Endothelial cell of umbilical vein (primary cell): ENCODE measurements around the gene MSL1. TPM values are rescaled to one million over a fixed set of nuclear protein-coding genes. Genes with fewer than 3 reads are reported as not detected.

Experiments
- BruUV-seq: library from RNA; stranded (reverse); fragments of 400-500 nt; replicated peaks from 2 replicates; lab custom pipeline; 2021; lab: Mats Ljungman, UMichigan
- CTCF ChIA-PET: fragments of 300-600, 350-600 bp; sonication (Branson Sonifier 250); formaldehyde crosslinking; loops from one replicate; lab custom pipeline; 2021; ENCODE audit warnings: antibody characterized with exemption, inconsistent platforms; lab: Charles Lee
- POLR2A ChIA-PET: fragments of 300-600, 350-600 bp; sonication (Branson Sonifier 250); formaldehyde crosslinking; loops from one replicate; lab custom pipeline; 2021; ENCODE audit warnings: antibody characterized with exemption, inconsistent platforms; lab: Charles Lee
- DNase-seq: peaks from one replicate; pipeline ENCODE4 v3.0.0-alpha.2; 2011; ENCODE audit warnings: low read depth, low spot score
- FAIRE-seq: peaks from 2 replicates; lab custom pipeline; 2011; peaks lifted over from hg19 to GRCh38; lab: Jason Lieb, UNC
- H2AFZ ChIP-seq: 2 replicates; pipeline ENCODE4 v1.6.0; 2012; ENCODE audit warnings: low read depth, low read length, control low read depth, inconsistent platforms
- H3K27ac ChIP-seq: 2 replicates; pipeline ENCODE4 v1.5.1; 2011; ENCODE audit warnings: low read depth, mild to moderate bottlenecking, control low read depth, low read length, moderate library complexity; ENCODE audit not compliant: insufficient read depth
- H3K27me3 ChIP-seq, 2 experiments: 2 replicates each; pipeline versions ENCODE4 v1.6.0 to v1.6.1; 2011; ENCODE audit warnings: low read length in 2 of 2, mixed read lengths in 1 of 2; ENCODE audit not compliant: control insufficient read depth in 2 of 2, insufficient read depth in 2 of 2
- H3K36me3 ChIP-seq, 2 experiments: 2 replicates in 1 of 2; 3 replicates in 1 of 2; pipeline ENCODE4 v1.5.1; 2011; ENCODE audit warnings: low read length in 2 of 2, mild to moderate bottlenecking in 1 of 2, moderate library complexity in 1 of 2; ENCODE audit not compliant: control insufficient read depth in 2 of 2, insufficient read depth in 2 of 2; ENCODE audit errors: extremely low read depth in 1 of 2
- H3K4me1 ChIP-seq: 3 replicates; pipeline ENCODE4 v1.5.1; 2011; ENCODE audit warnings: mild to moderate bottlenecking, low read length; ENCODE audit not compliant: control insufficient read depth, insufficient read depth; ENCODE audit errors: extremely low read depth
- H3K4me2 ChIP-seq: 2 replicates; pipeline ENCODE4 v1.6.1; 2011; ENCODE audit warnings: low read length, control low read depth, mixed read lengths; ENCODE audit not compliant: insufficient read depth
- H3K4me3 ChIP-seq, 3 experiments: fragments of 200-600 bp in 1 of 3; sonication (generic), shearing (Covaris generic) in 1 of 3; replicated peaks in 1 of 3; 2 replicates each; pipeline ENCODE4 v1.5.1; 2011 to 2016; ENCODE audit warnings: control low read depth in 3 of 3, low read length in 3 of 3, mild to moderate bottlenecking in 2 of 3, inconsistent platforms in 1 of 3, low read depth in 1 of 3, moderate library complexity in 1 of 3; ENCODE audit not compliant: insufficient read depth in 1 of 3
- H3K79me2 ChIP-seq: 2 replicates; pipeline ENCODE4 v1.6.0; 2012; ENCODE audit warnings: low read length, inconsistent platforms; ENCODE audit not compliant: control insufficient read depth, insufficient read depth
- H3K9ac ChIP-seq: replicated peaks from 2 replicates; pipeline ENCODE3; 2011; ENCODE audit warnings: low read length, control low read depth; ENCODE audit not compliant: insufficient read depth; ENCODE audit errors: extremely low read depth
- H3K9me1 ChIP-seq: replicated peaks from 3 replicates; pipeline ENCODE4 v1.6.0; 2011; ENCODE audit warnings: mild to moderate bottlenecking, low read length; ENCODE audit not compliant: control insufficient read depth, insufficient read depth; ENCODE audit errors: extremely low read depth
- H3K9me3 ChIP-seq: replicated peaks from 2 replicates; pipeline ENCODE4 v1.5.1; 2012; ENCODE audit warnings: low read length, inconsistent platforms; ENCODE audit not compliant: control insufficient read depth, insufficient read depth
- H4K20me1 ChIP-seq: replicated peaks from 2 replicates; pipeline ENCODE3; 2011; ENCODE audit warnings: mild to moderate bottlenecking, low read length; ENCODE audit not compliant: control insufficient read depth, insufficient read depth; ENCODE audit errors: extremely low read depth
- EZH2 ChIP-seq: IDR thresholded peaks from 2 replicates; pipeline ENCODE4 v1.6.1; 2012; ENCODE audit warnings: borderline replicate concordance, low read depth, mild to moderate bottlenecking, moderate library complexity, low read length, inconsistent platforms; ENCODE audit not compliant: severe bottlenecking
- GATA2 ChIP-seq: IDR thresholded peaks from 2 replicates; pipeline ENCODE4 v1.7.0; 2011; ENCODE audit warnings: low read depth, mild to moderate bottlenecking, moderate library complexity, mixed read lengths, low read length; ENCODE audit not compliant: insufficient read length, insufficient read depth
- JUN ChIP-seq: IDR thresholded peaks from 2 replicates; pipeline ENCODE4 v1.6.1; 2011; ENCODE audit warnings: borderline replicate concordance, low read depth; ENCODE audit not compliant: insufficient read length, insufficient read depth
- MAX ChIP-seq: IDR thresholded peaks from 2 replicates; pipeline ENCODE4 v1.6.1; 2011; ENCODE audit not compliant: insufficient read depth, insufficient read length
- MYC ChIP-seq: IDR thresholded peaks from one replicate; pipeline ENCODE4 v1.6.1; 2011; ENCODE audit warnings: mild to moderate bottlenecking, low read depth, low read length
- POLR2A ChIP-seq: IDR thresholded peaks from 2 replicates; pipeline ENCODE4 v1.6.1; 2012; ENCODE audit warnings: low read depth, mild to moderate bottlenecking, control low read depth, low read length
- POLR2AphosphoS5 ChIP-seq: IDR thresholded peaks from 2 replicates; pipeline ENCODE4 v1.6.1; 2012; ENCODE audit warnings: low read depth, mild to moderate bottlenecking, control low read depth, low read length, moderate library complexity; ENCODE audit not compliant: insufficient read depth
- dilution Hi-C: fragments of 300-500 bp; cut with MboI; formaldehyde crosslinking; loops from one replicate; pipeline ENCODE4 v1.15.0; 2019; ENCODE audit warnings: low sequenced_read_pairs; ENCODE audit not compliant: extremely low pct_ligation_motif_present
- intact Hi-C: fragments of 100-400 bp; cut with micrococcal nuclease; formaldehyde crosslinking; loops from one replicate; pipeline ENCODE4 v1.10.0; 2022
- polyA plus RNA-seq, 4 experiments: library from polyadenylated mRNA; depleted of rRNA in 3 of 4; stranded (reverse) in 3 of 4; unstranded in 1 of 4; fragments of >200 nt; gene quantifications; 2 replicates each; pipeline versions ENCODE4 v1.2.1 to v1.2.3, GENCODE V29; 2011 to 2012; ENCODE audit warnings: missing spikeins in 1 of 4
- total RNA-seq: library from RNA; stranded (reverse); gene quantifications from 2 replicates; pipeline ENCODE4 v1.2.3, GENCODE V29; 2021
- TF ChIP-seq, protein P1 (sequence below), 2 donors: IDR thresholded peaks; 1 replicate in 1 of 2; 2 replicates in 1 of 2; pipeline ENCODE4 v1.5.1; 2011; ENCODE audit warnings: low read length in 2 of 2, mild to moderate bottlenecking in 2 of 2, moderate library complexity in 2 of 2, control low read depth in 1 of 2, inconsistent platforms in 1 of 2, low read depth in 1 of 2; ENCODE audit not compliant: insufficient read depth in 1 of 2; ENCODE audit errors: extremely low read depth in 1 of 2

Gene MSL1
- total and polyA plus RNA-seq, 2 donors (not counting 3 experiments of a cell fraction or from before 2014, with no cell fraction given), result 30.9 to 95.0 TPM

- TF ChIP-seq MYC, result no peak
- TF ChIP-seq MAX, result no peak
- H3K4me2 ChIP-seq, result no peak overlapping the region
- peaks cover 73% of the 10 kb centered on the region for H3K79me2 ChIP-seq
- no peak overlapping the region for H3K27ac ChIP-seq
- H4K20me1 ChIP-seq, result no peaks in the 10 kb centered on the region
- FAIRE-seq (no peak), DNase-seq (no peak)
- ChIA-PET POLR2A (no interaction called here), CTCF (interaction anchor here (2.0 kb wide), 1 partner anchor 37 kb away, joined by 7 read pairs; no protein-coding TSS in a partner anchor)
- no peak overlapping the region for H3K9ac ChIP-seq
- intact Hi-C loops (no loop called here), dilution Hi-C loops (no loop called here)
- no peak overlapping the region for H3K4me3 ChIP-seq
- H3K36me3 ChIP-seq, result peaks cover 11 to 26% of the 10 kb centered on the region in 2 experiments
- no TSS peak for BruUV-seq
- H3K9me1 ChIP-seq, result no peaks in the 10 kb centered on the region
- no peaks in the 10 kb centered on the region for H3K9me3 ChIP-seq
- H3K4me1 ChIP-seq, result no peaks in the 10 kb centered on the region
- no peaks in the 10 kb centered on the region for H3K27me3 ChIP-seq
- H2AFZ ChIP-seq, result no peak overlapping the region
Observed at GRCh38 chr17:40150276-40150675, 28.5 kb downstream of the MSL1 start.

GRCh38 chr17:40151414-40151963, 29.7 kb downstream of the MSL1 start:
- Histone ChIP-seq H3K27me3 (no peaks in the 10 kb centered on the region), H3K9ac (no peak overlapping the region), H3K4me1 (no peaks in the 10 kb centered on the region), H3K79me2 (peaks cover 72% of the 10 kb centered on the region), H3K9me1 (no peaks in the 10 kb centered on the region), H3K4me2 (no peak overlapping the region), H2AFZ (no peak overlapping the region), H3K9me3 (no peaks in the 10 kb centered on the region), H3K27ac (no peak overlapping the region), H4K20me1 (no peaks in the 10 kb centered on the region), H3K4me3 (no peak overlapping the region), H3K36me3 (peaks cover 10 to 26% of the 10 kb centered on the region in 2 experiments)
- intact Hi-C loops (no loop called here), dilution Hi-C loops (no loop called here)
- no TSS peak for BruUV-seq
- ChIA-PET CTCF (interaction anchor here (0.8 to 2.4 kb wide), 6 partner anchors 11 to 116 kb away, joined by 3 to 21 read pairs (median 5); partner anchors contain the start of gene CASC3), POLR2A (no interaction called here)
- FAIRE-seq (no peak), DNase-seq (no peak)
- TF ChIP-seq MAX (no peak), POLR2A (no peak), MYC (no peak), POLR2AphosphoS5 (no peak), GATA2 (no peak), JUN (no peak), EZH2 (no peak)
- TF ChIP-seq, protein P1, sequence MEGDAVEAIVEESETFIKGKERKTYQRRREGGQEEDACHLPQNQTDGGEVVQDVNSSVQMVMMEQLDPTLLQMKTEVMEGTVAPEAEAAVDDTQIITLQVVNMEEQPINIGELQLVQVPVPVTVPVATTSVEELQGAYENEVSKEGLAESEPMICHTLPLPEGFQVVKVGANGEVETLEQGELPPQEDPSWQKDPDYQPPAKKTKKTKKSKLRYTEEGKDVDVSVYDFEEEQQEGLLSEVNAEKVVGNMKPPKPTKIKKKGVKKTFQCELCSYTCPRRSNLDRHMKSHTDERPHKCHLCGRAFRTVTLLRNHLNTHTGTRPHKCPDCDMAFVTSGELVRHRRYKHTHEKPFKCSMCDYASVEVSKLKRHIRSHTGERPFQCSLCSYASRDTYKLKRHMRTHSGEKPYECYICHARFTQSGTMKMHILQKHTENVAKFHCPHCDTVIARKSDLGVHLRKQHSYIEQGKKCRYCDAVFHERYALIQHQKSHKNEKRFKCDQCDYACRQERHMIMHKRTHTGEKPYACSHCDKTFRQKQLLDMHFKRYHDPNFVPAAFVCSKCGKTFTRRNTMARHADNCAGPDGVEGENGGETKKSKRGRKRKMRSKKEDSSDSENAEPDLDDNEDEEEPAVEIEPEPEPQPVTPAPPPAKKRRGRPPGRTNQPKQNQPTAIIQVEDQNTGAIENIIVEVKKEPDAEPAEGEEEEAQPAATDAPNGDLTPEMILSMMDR (IDR thresholded peaks at IDR 0.05; ENCODE audit: extremely low read depth in 1 of 2, insufficient read depth in 1 of 2, low read depth in 1 of 2, low read length in 2 of 2), result no peak
